H1 (cell line): Measurements from ENCODE around the gene TUBB4B.

Experiments used
- CEBPB ChIP-seq: IDR thresholded peaks from 2 replicates; pipeline ENCODE4 v1.6.1; 2012; ENCODE audit warnings: low read depth, low read length
- CTCF ChIP-seq, 3 experiments: IDR thresholded peaks; 1 replicate in 2 of 3; 2 replicates in 1 of 3; pipeline versions ENCODE4 v1.5.1 to v1.6.1; 2011; ENCODE audit warnings: low read length in 3 of 3, mild to moderate bottlenecking in 3 of 3, inconsistent platforms in 2 of 3, low read depth in 1 of 3, moderate library complexity in 1 of 3; ENCODE audit not compliant: insufficient read depth in 1 of 3; ENCODE audit errors: control extremely low read depth in 1 of 3
- EP300 ChIP-seq, 2 experiments: IDR thresholded peaks; 1 replicate in 1 of 2; 2 replicates in 1 of 2; pipeline ENCODE4 v1.6.1; 2011 to 2012; ENCODE audit warnings: low read depth in 2 of 2, low read length in 2 of 2, mild to moderate bottlenecking in 2 of 2, borderline replicate concordance in 1 of 2, inconsistent platforms in 1 of 2, moderate library complexity in 1 of 2
- KDM5A ChIP-seq: fragments of 200-600 bp; IDR thresholded peaks from 2 replicates; pipeline ENCODE4 v1.7.1; 2012; ENCODE audit warnings: mild to moderate bottlenecking, low read length, inconsistent platforms, mixed read lengths
- POLR2A ChIP-seq, 2 experiments: IDR thresholded peaks; 1 replicate in 1 of 2; 2 replicates in 1 of 2; pipeline ENCODE4 v1.6.1; 2011; ENCODE audit warnings: low read depth in 2 of 2, low read length in 2 of 2, mild to moderate bottlenecking in 2 of 2; ENCODE audit errors: control extremely low read depth in 1 of 2
- SP1 ChIP-seq: IDR thresholded peaks from 2 replicates; pipeline ENCODE4 v1.6.1; 2011; ENCODE audit warnings: low read depth, low read length
- USF2 ChIP-seq: IDR thresholded peaks from 2 replicates; pipeline ENCODE4 v1.6.1; 2011; ENCODE audit warnings: low read length, improper control_type of control experiment

GRCh38 chr9:137226338-137227053, 14.6 kb upstream of the TUBB4B start:
- TF ChIP-seq SP1 (no peak), POLR2A (IDR thresholded peaks at IDR 0.05; ENCODE audit: control extremely low read depth in 1 of 2, low read depth in 2 of 2, low read length in 2 of 2) (no peak), USF2 (no peak), KDM5A (no peak), CTCF (IDR thresholded peaks at IDR 0.05; ENCODE audit: control extremely low read depth in 1 of 3, insufficient read depth in 1 of 3, low read depth in 1 of 3, low read length in 3 of 3) (no peak), EP300 (IDR thresholded peaks at IDR 0.05; ENCODE audit: borderline replicate concordance in 1 of 2, low read depth in 2 of 2, low read length in 2 of 2) (no peak), CEBPB (no peak)
